ENCODE measurements around the gene ANKRD60.

ANKRD60 gene

GRCh38 chr20:58268936-58269619, 40.6 kb upstream of the ANKRD60 start:
- no peak for DNase-seq (ENCODE audit: low spot score)
- TF ChIP-seq CTCF (IDR thresholded peaks at IDR 0.05; ENCODE audit: extremely low read depth, insufficient read depth, missing control alignments) = no peak
- in situ Hi-C loops (cut with MboI; ENCODE audit: low pct_unique_long_range_greater_than_20kb, low sequenced_read_pairs, unreplicated experiment) = no loop called here

GRCh38 chr20:58268421-58268821, 40.0 kb upstream of the ANKRD60 start:
- DNase-seq (ENCODE audit: low spot score) = no peak
- in situ Hi-C loops (cut with MboI; ENCODE audit: low pct_unique_long_range_greater_than_20kb, low sequenced_read_pairs, unreplicated experiment) = no loop called here
- TF ChIP-seq CTCF (IDR thresholded peaks at IDR 0.05; ENCODE audit: extremely low read depth, insufficient read depth, missing control alignments) = no peak

GRCh38 chr20:58267389-58268215, 39.1 kb upstream of the ANKRD60 start:
- in situ Hi-C loops (cut with MboI; ENCODE audit: low pct_unique_long_range_greater_than_20kb, low sequenced_read_pairs, unreplicated experiment) = no loop called here
- DNase-seq (ENCODE audit: low spot score) = no peak
- no peak for TF ChIP-seq CTCF (IDR thresholded peaks at IDR 0.05; ENCODE audit: extremely low read depth, insufficient read depth, missing control alignments)

- in situ Hi-C loops (cut with MboI; ENCODE audit: low pct_unique_long_range_greater_than_20kb, low sequenced_read_pairs, unreplicated experiment) = no loop called here
- no peak for DNase-seq (ENCODE audit: low spot score)
- TF ChIP-seq CTCF (IDR thresholded peaks at IDR 0.05; ENCODE audit: extremely low read depth, insufficient read depth, missing control alignments) = no peak
Measured at GRCh38 chr20:58264271-58264670, 35.8 kb upstream of the ANKRD60 start.

- in situ Hi-C loops (cut with MboI; ENCODE audit: low pct_unique_long_range_greater_than_20kb, low sequenced_read_pairs, unreplicated experiment) = no loop called here
- TF ChIP-seq CTCF (IDR thresholded peaks at IDR 0.05; ENCODE audit: extremely low read depth, insufficient read depth, missing control alignments) = no peak
- DNase-seq (ENCODE audit: low spot score) = no peak
Measured at GRCh38 chr20:58261660-58262059, 33.2 kb upstream of the ANKRD60 start.

GRCh38 chr20:58260006-58260405, 31.6 kb upstream of the ANKRD60 start:
- in situ Hi-C loops (cut with MboI; ENCODE audit: low pct_unique_long_range_greater_than_20kb, low sequenced_read_pairs, unreplicated experiment) = no loop called here
- DNase-seq (ENCODE audit: low spot score) = no peak
- TF ChIP-seq CTCF (IDR thresholded peaks at IDR 0.05; ENCODE audit: extremely low read depth, insufficient read depth, missing control alignments) = no peak
